AG10803 (cell line): ENCODE data around the gene CAMTA2.

Source experiments
- DNase-seq: peaks from one replicate; pipeline ENCODE4 v3.0.0; 2010; ENCODE audit warnings: low read depth
- H3K4me3 ChIP-seq: 2 replicates; pipeline ENCODE4 v1.5.1; 2011; ENCODE audit warnings: mild to moderate bottlenecking, low read length, control low read depth
- CTCF ChIP-seq: conservative IDR thresholded peaks from 2 replicates; pipeline ENCODE4 v1.5.1; 2011; ENCODE audit warnings: mild to moderate bottlenecking, low read length, control low read depth, inconsistent platforms

CAMTA2 gene

GRCh38 chr17:4941319-4941610 lies 46.2 kb downstream of the CAMTA2 start:
- no peak for DNase-seq
- peak overlapping the region; percentile 89 for H3K4me3 ChIP-seq

DNA sequence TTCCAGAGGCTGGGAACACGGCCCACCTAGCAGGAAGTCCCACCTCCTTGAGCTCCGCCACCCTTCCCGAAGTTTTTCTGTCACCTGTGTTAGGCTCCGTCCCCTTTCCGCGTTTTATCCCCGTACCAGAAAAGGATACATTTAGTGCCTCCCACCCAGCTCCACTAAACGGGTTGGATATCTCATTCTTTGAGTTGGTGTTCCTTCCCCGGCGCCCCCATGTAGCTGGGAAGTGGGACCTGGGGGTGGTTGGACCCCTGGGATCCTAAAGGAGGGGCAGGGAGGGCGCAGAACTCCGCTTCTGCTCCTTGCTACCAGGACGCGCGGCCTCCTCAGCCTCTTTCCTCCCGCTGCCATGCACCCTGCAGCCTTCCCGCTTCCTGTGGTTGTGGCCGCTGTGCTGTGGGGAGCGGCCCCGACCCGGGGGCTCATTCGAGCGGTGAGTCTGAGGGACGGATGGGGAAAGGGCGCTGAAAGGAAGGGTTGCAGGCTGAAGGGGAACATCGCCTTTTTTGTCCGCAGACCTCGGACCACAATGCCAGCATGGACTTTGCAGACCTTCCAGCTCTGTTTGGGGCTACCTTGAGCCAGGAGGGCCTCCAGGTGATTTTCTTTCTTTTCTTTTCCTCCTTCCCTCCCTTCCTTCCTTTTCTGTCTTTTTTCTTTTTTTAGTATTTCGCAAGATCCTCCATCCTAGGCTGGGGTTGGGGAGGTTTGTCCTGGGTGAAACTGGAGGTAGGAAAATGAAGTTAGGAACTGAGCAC lies 46.7 kb downstream of the CAMTA2 start:
- H3K4me3 ChIP-seq = peak overlapping the region; percentile 89

More at GRCh38 chr17:4941319-4941610, 46.2 kb downstream of the CAMTA2 start:
- TF ChIP-seq CTCF = no peak

GRCh38 chr17:4939796-4940554 lies 47.5 kb downstream of the CAMTA2 start, which contains the start of the genes RNF167 and SLC25A11:
RNF167 (plus strand) TSS chr17:4940268; CDS start chr17:4940910, 642 bp downstream.
SLC25A11 (minus strand) TSS chr17:4940046; CDS start chr17:4939910, 136 bp downstream.
- peak; percentile 100 for DNase-seq
- peak within 1 kb of the TSS; percentile 89 for H3K4me3 ChIP-seq
- no peak for TF ChIP-seq CTCF

More for the DNA sequence above, 46.7 kb downstream of the CAMTA2 start:
- no peak for TF ChIP-seq CTCF
- DNase-seq = no peak

DNA sequence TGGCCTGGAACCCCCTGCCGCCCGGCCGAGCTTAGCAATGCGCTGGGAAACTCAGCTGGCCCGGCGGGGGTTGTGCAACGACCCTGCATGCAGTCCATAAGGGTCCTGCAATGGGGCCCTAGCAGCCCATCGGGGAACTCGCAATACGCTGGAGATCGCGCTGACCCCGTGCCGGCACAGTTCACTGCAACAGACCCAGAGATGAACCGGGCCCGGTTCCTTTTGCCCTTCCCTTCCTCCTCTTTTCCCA lies 48.0 kb downstream of the CAMTA2 start:
- TF ChIP-seq CTCF = no peak
- peak overlapping the region; percentile 89 for H3K4me3 ChIP-seq
- DNase-seq = no peak

DNA sequence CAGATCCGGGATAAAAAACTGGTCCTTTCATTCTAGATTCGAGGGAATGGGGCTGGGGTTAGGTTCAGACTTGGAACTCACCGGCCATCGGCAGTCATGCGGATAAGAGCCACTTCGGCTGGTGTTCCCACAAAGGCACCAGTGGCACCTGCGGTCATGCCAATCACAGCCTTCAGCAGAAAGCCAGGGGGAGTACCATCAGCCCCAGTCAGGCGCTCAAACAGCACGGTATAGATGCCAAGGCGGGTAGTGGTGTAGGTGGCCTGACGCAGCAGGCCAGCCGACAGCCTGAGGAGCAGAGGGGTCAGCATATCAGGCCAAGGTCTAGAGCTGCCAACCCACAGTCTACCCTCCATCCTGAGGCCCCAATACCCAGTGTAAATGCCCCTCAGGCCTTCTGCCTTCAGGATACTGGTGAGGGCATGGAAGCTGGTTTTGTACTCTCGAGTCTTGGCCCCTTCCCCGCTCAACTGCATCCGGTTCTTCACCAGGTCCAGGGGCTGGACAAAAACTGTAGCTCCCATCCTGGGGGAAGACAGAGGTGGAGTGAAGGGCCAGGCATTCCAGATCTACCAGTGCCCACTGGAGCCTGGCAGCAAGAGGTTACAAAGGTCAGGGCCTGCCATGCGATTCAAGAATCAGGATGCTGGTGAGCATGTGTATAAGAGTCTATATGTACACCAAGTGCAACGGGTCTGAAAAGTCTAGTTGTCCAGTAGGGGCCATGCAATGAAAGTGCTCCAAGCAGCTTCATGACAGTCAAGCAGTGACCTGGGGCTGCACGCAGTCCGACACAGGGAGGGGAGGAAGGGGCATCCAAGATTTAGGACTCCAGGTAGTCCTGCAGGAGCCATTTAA lies 48.6 kb downstream of the CAMTA2 start:
- H3K4me3 ChIP-seq = peak overlapping the region; percentile 89
- no peak for DNase-seq
- TF ChIP-seq CTCF = no peak; the same call in 1 of the 2 replicates

GRCh38 chr17:4938069-4938491 lies 49.4 kb downstream of the CAMTA2 start:
- H3K4me3 ChIP-seq = no peak overlapping the region
- DNase-seq = no peak
- TF ChIP-seq CTCF = no peak
